Adipose tissue (tissue), 3 donors: Measurements from ENCODE around the gene OR2M4. TPM values are rescaled to one million over a fixed set of nuclear protein-coding genes. Genes with fewer than 3 reads are reported as not detected.
"Not testable (repeated sequence)": the region's sequence is repeated elsewhere in the genome, so short reads cannot be mapped to it uniquely, and the experiment has no call there.

Experiments used
- H3K27ac ChIP-seq: one replicate; pipeline ENCODE4 v1.5.1; 2013; ENCODE audit warnings: low read depth, low read length
- WGBS, 3 donors: extraction: QIAGEN DNeasy Blood & Tissue Kit; methylation state at CpG; one replicate each; pipeline ENCODE4 v1.1.7; 2013; 5-methylcytosine and 5-hydroxymethylcytosine counted together
- polyA plus RNA-seq, 3 donors: library from polyadenylated mRNA; stranded (reverse); fragments of 200-250 nt; gene quantifications; one replicate each; pipeline ENCODE4 v1.2.3, GENCODE V29; 2013
- donor health status: healthy with polysubstance abuse.
- donor health status: Bipolar disorder and iron deficiency.
- donor health status: healthy.

OR2M4 gene, protein sequence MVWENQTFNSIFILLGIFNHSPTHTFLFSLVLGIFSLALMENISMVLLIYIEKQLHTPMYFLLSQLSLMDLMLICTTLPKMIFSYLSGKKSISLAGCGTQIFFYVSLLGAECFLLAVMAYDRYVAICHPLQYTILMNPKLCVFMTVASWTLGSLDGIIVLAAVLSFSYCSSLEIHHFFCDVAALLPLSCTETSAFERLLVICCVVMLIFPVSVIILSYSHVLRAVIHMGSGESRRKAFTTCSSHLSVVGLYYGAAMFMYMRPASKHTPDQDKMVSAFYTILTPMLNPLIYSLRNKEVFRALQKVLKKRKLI
- polyA plus RNA-seq: not detected

DNA sequence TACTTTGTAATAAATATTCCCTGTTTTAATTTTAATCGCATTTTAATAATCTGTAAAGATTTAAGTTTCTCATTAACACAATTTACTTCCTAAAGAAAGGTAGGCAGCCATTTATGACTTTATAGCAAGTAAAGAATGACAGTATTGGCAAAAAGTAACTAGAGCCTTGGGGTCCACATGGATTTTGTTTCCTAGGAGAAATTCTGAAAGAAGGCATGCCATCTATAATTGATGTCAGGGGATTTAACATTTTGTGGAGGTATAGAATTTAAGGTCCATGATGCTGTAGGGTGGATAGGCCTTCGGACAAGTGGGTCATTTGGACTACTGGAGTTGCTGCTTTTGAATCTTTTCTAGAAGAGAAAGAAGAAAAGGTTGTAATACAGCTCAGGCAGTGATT lies at the start of gene OR2M4:
Gene OR2M4 (plus strand): TSS at position 301 of the 400 bp plus-strand sequence. CDS start 7,512 bp downstream, outside the sequence.
- 59 to 85% (median 78%) methylated on average over 2 of the region's 2 CpGs for WGBS, 3 donors

DNA sequence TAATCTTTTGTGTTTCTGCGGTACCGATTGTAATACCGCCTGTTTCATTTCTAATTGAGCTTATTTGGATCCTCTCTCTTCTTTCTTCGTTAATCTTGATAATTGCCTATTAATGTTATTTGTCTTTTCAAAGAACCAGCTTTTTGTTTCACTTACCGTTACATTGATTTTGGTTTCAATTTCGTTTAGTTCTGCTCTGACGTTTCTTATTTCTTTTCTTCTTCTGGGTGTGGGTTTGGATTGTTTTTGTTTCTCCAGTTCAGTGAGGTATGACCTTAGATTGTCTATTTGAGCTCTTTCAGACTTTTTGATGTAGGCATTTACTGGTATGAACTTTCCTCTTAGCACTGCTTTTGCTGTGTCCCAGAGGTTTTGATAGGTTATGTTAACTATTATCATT lies 47.2 kb upstream of the OR2M4 start:
- no peak overlapping the region for H3K27ac ChIP-seq
- 63 to 67% (median 64%) methylated on average over 7 of the region's 7 CpGs for whole genome bisulfite sequencing, 3 donors

More for the DNA sequence above, at the start of gene OR2M4:
- H3K27ac ChIP-seq: no peak within 1 kb of the TSS

- WGBS, 3 donors: 61 to 67% (median 64%) methylated on average over 3 of the region's 3 CpGs
- H3K27ac ChIP-seq: no peak overlapping the region
Observed at GRCh38 chr1:248187363-248187762, 43.9 kb upstream of the OR2M4 start.

DNA sequence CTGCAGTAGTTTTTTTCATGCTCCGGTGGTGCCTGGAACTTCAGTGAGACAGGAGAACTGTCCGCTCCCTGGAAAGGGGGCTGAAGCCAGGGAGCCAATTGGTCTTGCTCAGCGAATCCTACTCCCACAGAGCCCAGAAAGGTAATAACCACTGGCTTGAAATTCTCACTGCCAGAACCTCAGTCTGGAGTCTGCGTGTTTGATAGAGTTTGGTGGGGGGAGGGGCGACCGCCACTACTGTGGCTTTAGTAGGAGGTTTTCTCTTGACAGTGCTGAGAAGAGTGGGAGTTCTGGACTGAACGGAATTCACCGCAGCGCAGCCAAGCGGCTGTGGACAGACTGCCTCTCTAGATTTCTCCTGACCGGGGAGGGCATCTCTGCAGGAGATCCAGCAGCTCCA lies 42.2 kb upstream of the OR2M4 start:
- WGBS, 3 donors: 39 to 63% (median 54%) methylated on average over 11 of the region's 11 CpGs

GRCh38 chr1:248194117-248194516 lies 37.1 kb upstream of the OR2M4 start:
- 52 to 60% (median 56%) methylated on average over 1 of the region's 1 CpG for WGBS, 3 donors
- H3K27ac ChIP-seq: no peak overlapping the region

More for the DNA sequence above, 42.2 kb upstream of the OR2M4 start:
- no peak overlapping the region for H3K27ac ChIP-seq

GRCh38 chr1:248196965-248197364 lies 34.3 kb upstream of the OR2M4 start, which contains the start of gene OR2M3:
OR2M3 (plus strand) TSS chr1:248197265; CDS start chr1:248203068, 5,803 bp downstream.
- no peak within 1 kb of the TSS for H3K27ac ChIP-seq
- WGBS, 3 donors: 44 to 65% (median 58%) methylated on average over 4 of the region's 4 CpGs

DNA sequence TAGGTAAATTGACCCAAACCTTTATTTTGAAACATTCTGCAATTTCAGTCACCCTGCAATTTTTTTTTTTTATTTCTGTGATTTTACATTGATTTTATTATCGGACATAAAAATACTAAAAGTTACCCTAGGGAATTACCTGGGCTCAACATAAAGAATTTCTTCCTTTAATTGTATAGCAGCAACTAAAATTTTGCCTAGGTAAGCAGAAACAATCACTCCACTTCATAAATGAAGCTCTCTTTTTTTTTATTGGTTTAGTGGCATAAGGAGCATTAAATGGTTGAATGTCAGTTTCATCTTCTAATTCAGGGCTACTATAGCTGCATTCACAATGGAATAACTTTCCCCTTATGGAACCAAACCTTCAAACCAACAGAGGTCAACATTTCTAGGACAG lies 15.3 kb upstream of the OR2M4 start:
- no peak overlapping the region for H3K27ac ChIP-seq
- 86 to 96% (median 96%) methylated on average over 1 of the region's 1 CpG for WGBS, 3 donors

GRCh38 chr1:248225537-248225936 lies 5.7 kb upstream of the OR2M4 start:
- H3K27ac ChIP-seq: no peak overlapping the region
- WGBS, 3 donors: 51 to 87% (median 80%) methylated on average over 1 of the region's 1 CpG

DNA sequence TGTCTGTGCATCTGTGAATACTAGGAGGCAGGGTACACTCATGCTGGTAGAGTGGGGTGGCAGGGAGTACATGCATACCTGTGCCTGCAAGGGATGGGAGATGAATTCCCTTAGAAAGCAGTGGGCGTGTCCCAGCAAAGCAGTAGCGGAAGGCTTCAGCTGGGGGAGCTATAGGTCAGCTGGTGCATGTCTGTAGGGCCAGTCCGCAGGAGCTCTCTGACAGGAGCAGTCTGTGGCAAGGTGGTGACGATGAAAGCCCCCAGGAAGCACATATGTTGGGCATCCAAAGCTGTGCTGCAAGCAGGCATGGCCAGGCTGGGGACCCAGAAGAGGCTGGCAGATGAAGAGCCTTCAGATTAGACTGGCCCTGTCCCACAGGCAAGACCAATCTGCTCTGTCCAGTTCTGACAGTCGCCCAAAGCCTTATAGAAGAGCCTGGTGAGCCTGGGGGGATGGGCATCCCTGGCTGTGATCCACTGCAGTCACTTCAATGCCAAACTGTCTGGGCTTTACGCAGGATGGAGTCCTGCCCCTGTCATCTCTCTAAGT lies 1.8 kb upstream of the OR2M4 start:
- WGBS, 3 donors: 59 to 73% (median 65%) methylated on average over 6 of the region's 6 CpGs
- no peak overlapping the region for H3K27ac ChIP-seq

DNA sequence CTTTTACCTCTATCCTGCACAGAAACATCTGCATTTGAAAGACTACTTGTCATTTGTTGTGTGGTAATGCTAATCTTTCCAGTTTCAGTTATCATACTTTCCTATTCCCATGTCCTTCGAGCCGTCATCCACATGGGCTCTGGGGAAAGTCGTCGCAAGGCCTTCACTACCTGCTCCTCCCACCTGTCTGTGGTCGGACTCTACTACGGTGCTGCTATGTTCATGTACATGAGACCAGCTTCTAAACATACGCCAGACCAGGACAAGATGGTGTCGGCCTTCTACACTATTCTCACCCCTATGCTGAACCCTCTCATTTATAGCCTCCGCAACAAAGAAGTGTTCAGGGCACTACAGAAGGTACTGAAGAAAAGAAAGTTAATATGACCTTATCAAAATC lies 8.3 kb downstream of the OR2M4 start:
- WGBS, 3 donors: 87 to 93% (median 91%) methylated on average over 9 of the region's 9 CpGs
- no peak overlapping the region for H3K27ac ChIP-seq

DNA sequence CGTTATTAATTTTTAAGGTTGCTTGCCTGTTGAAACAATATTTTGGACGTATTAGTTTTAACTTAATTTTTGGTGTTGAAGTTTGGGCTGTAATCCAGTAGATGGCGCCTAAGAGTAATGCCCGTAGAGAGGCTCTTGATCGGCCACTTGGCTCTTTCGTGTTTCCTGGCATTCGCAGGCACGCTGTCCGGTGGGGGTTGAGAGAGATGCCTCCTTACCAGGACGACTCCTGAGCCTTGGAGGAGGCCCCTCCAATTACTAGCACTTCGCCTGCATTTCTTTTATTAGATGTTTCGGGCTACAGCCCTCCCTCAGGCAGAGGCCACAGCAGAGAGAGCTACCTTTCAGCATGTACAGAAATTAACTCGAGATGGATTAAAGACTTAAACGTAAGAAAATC lies 12.0 kb downstream of the OR2M4 start:
- H3K27ac ChIP-seq: no peak overlapping the region
- 11 to 14% (median 11%) methylated on average over 14 of the region's 14 CpGs for WGBS, 3 donors

- 48 to 80% (median 71%) methylated on average over 1 of the region's 1 CpG for WGBS, 3 donors
- not testable (repeated sequence) for H3K27ac ChIP-seq
Observed at GRCh38 chr1:248259309-248259708, 28.1 kb downstream of the OR2M4 start.

- no peak overlapping the region for H3K27ac ChIP-seq
- WGBS, 3 donors: 52 to 71% (median 70%) methylated on average over 4 of the region's 4 CpGs
Observed at GRCh38 chr1:248268178-248268577, 37.0 kb downstream of the OR2M4 start.

DNA sequence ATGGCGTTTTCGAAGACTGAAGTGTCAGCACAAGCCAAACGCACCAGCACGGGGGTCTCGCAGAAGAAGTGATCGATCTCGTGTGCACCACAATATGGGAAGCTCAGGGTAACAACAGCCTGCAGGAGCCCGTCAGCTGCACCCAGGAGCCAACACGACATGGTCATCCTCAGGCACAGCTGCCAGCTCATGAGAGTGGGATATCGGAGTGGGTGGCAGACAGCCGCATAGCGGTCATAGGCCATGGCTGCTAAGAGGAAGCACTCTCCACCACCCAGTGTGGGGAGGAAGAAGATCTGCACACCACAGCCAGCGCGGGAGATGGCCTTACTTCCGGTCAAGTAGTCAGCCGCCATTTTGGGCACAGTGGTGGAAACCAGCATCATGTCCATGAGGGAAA lies 42.0 kb downstream of the OR2M4 start:
- 85 to 93% (median 90%) methylated on average over 5 to 12 of the region's 16 CpGs for WGBS, 3 donors
- H3K27ac ChIP-seq: not testable (repeated sequence)

DNA sequence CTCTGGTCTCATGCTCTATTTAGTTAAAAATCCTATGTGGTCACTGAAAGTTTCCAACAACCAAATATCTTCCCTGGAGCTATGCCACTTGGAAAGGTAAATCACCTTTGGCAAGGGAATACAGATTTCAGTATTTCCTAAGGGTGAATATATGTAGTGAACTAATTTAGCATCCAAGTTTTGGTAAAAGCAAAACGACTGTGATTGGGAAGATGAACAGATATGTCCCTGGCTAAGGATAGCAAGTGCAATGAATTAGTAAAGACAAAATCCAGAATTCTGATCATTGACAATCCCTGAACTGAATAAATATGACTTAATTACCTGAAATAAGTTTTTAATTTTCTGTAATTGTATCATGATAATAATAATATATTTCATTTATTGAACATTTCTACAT lies 46.7 kb downstream of the OR2M4 start, which contains the start of gene OR2T33:
Gene OR2T33 (minus strand): TSS at position 101 of the 400 bp plus-strand sequence. CDS start 4,162 bp downstream, outside the sequence.
- no peak within 1 kb of the TSS for H3K27ac ChIP-seq
- WGBS, 3 donors: 37 to 43% (median 39%) methylated on average over 1 of the region's 1 CpG

- H3K27ac ChIP-seq: no peak overlapping the region
- WGBS, 3 donors: 29 to 37% (median 33%) methylated on average over 6 of the region's 6 CpGs
Observed at GRCh38 chr1:248288391-248288790, 57.2 kb downstream of the OR2M4 start.
